ENCODE measurements around the gene HEXIM1. TPM values are rescaled to one million over a fixed set of nuclear protein-coding genes. Genes with fewer than 3 reads are reported as not detected.

HEXIM1 gene
- total RNA-seq, 1 donor from 2014 or later, result 67.9 TPM

DNA sequence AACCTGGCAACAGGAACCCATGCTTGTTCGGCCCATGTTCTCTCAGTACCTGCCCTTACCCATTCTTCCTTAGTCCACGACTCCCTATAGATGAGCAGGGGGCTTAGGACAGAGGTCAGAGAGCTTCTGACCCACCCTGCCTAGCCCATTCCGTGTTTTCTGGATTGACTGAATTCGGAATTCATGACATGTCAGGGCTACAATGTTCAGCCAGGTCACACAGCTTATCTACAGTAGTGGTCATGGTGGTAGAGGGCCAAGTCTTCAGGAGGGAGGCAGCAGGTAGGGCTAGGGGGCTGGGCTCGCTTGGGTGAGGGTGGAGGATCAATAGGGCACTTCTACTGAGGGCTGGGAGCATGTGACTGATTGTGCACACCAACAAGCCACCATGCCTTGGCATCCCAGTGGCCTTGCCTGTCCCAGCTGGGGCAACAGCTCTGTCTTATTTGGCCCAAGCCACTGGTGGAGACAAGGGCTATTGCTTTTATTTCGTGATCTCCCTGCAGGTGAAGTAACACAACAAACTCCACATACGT lies 16.5 kb downstream of the HEXIM1 start:
- no peak for DNase-seq (ENCODE audit: low spot score)
- no peaks in the 10 kb centered on the region for H3K9me3 Mint-ChIP-seq
- no peaks in the 10 kb centered on the region for H3K27me3 Mint-ChIP-seq (ENCODE audit: insufficient read depth)
- no peak overlapping the region for H3K4me3 Mint-ChIP-seq
- H3K27ac Mint-ChIP-seq, result peak overlapping the region; percentile 4
- H3K36me3 Mint-ChIP-seq (ENCODE audit: low read depth), result peaks cover 4% of the 10 kb centered on the region
- H3K4me1 Mint-ChIP-seq (ENCODE audit: low read depth), result peaks cover 19% of the 10 kb centered on the region
- intact Hi-C loops (cut with micrococcal nuclease), result no loop called here

GRCh38 chr17:45168991-45169752 lies 20.9 kb downstream of the HEXIM1 start:
- Mint-ChIP-seq H3K27ac (no peak overlapping the region), H3K4me3 (no peak overlapping the region)
- intact Hi-C loops (cut with micrococcal nuclease), result no loop called here

DNA sequence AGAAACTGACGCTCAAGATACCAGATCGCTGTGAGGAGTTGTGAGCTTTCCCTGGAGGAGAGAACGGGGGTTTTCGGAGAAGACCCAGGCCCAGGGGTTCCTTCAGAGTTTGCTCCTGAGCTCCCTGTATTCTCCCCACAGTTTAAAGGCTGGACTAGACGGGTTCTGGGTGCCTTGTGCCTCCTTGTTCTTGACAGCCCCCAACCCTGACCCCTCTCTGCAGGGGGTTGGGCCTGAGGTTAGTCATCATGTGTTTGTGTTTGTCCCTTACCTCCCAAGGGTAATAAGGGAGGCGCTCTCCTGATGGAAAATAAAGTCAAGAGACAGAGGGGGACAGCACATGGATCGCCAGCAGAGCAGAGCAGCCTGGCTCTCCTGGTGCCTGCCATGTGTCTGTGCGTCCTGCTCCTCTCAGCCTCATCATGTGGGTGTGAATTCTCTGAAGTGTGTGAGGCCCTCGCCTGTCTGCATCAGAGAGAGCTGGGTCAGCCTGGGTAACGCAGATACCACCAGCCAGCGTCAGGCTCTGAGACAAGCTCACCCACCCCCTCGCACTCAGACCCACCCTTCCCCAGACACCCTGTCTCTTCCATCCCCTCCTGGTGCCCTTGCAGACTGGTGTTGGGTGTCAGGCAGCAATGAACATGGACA lies 22.1 kb downstream of the HEXIM1 start:
- H3K27ac Mint-ChIP-seq, result peak overlapping the region; percentile 63
- H3K9me3 Mint-ChIP-seq, result no peaks in the 10 kb centered on the region

More at GRCh38 chr17:45168991-45169752, 20.9 kb downstream of the HEXIM1 start:
- H3K9me3 Mint-ChIP-seq, result no peaks in the 10 kb centered on the region
- DNase-seq (ENCODE audit: low spot score), result no peak
- peaks cover 28% of the 10 kb centered on the region for H3K4me1 Mint-ChIP-seq (ENCODE audit: low read depth)
- H3K27me3 Mint-ChIP-seq (ENCODE audit: insufficient read depth), result no peaks in the 10 kb centered on the region
- H3K36me3 Mint-ChIP-seq (ENCODE audit: low read depth), result no peaks in the 10 kb centered on the region

GRCh38 chr17:45170931-45171337 lies 22.7 kb downstream of the HEXIM1 start:
- intact Hi-C loops (cut with micrococcal nuclease), result no loop called here
- peak overlapping the region; percentile 63 for H3K27ac Mint-ChIP-seq
- DNase-seq (ENCODE audit: low spot score), result no peak
- H3K27me3 Mint-ChIP-seq (ENCODE audit: insufficient read depth), result no peaks in the 10 kb centered on the region
- H3K36me3 Mint-ChIP-seq (ENCODE audit: low read depth), result no peaks in the 10 kb centered on the region
- H3K9me3 Mint-ChIP-seq, result no peaks in the 10 kb centered on the region
- H3K4me1 Mint-ChIP-seq (ENCODE audit: low read depth), result peaks cover 22% of the 10 kb centered on the region
- no peak overlapping the region for H3K4me3 Mint-ChIP-seq

More for the DNA sequence above, 22.1 kb downstream of the HEXIM1 start:
- intact Hi-C loops (cut with micrococcal nuclease), result no loop called here
- H3K36me3 Mint-ChIP-seq (ENCODE audit: low read depth), result no peaks in the 10 kb centered on the region
- no peaks in the 10 kb centered on the region for H3K27me3 Mint-ChIP-seq (ENCODE audit: insufficient read depth)
- no peak overlapping the region for H3K4me3 Mint-ChIP-seq
- no peak for DNase-seq (ENCODE audit: low spot score)
- peaks cover 23% of the 10 kb centered on the region for H3K4me1 Mint-ChIP-seq (ENCODE audit: low read depth)

- Mint-ChIP-seq H3K36me3 (ENCODE audit: low read depth) (no peaks in the 10 kb centered on the region), H3K4me3 (no peak overlapping the region), H3K9me3 (no peaks in the 10 kb centered on the region), H3K4me1 (ENCODE audit: low read depth) (peaks cover 22% of the 10 kb centered on the region), H3K27me3 (ENCODE audit: insufficient read depth) (no peaks in the 10 kb centered on the region), H3K27ac (peak overlapping the region; percentile 68)
- DNase-seq (ENCODE audit: low spot score), result no peak
- intact Hi-C loops (cut with micrococcal nuclease), result loop anchor here (1.0 kb wide), 1 partner anchor 10 kb away; the partner anchor contains the start of gene HEXIM2
Observed at GRCh38 chr17:45171338-45172231, 23.3 kb downstream of the HEXIM1 start.

DNA sequence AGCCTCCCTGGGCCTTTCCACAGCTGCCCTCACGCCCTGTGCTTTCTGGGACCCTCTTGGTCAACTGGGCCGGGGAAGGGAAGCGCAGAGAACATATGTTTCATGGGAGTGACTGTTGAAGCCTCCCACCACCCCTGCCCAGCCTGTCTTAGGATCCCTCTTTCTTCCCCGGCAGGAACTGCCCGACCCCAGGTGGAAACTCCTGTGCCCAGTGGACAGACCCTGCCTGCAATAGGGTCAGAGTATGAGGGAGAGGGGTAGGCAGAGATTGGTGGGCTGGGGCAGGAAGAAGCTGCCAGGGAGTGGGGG lies 23.9 kb downstream of the HEXIM1 start:
- H3K27me3 Mint-ChIP-seq (ENCODE audit: insufficient read depth), result no peaks in the 10 kb centered on the region
- no peaks in the 10 kb centered on the region for H3K36me3 Mint-ChIP-seq (ENCODE audit: low read depth)
- H3K4me1 Mint-ChIP-seq (ENCODE audit: low read depth), result peaks cover 22% of the 10 kb centered on the region
- no peaks in the 10 kb centered on the region for H3K9me3 Mint-ChIP-seq
- no peak for DNase-seq (ENCODE audit: low spot score)
- no peak overlapping the region for H3K4me3 Mint-ChIP-seq
- intact Hi-C loops (cut with micrococcal nuclease), result loop anchor here (1.0 kb wide), 1 partner anchor 11 kb away; the partner anchor contains the start of gene HEXIM2
- peak overlapping the region; percentile 18 for H3K27ac Mint-ChIP-seq

GRCh38 chr17:45172541-45173286 lies 24.4 kb downstream of the HEXIM1 start:
- peak; percentile 28 for DNase-seq (ENCODE audit: low spot score)
- Mint-ChIP-seq H3K4me1 (ENCODE audit: low read depth) (peaks cover 22% of the 10 kb centered on the region), H3K9me3 (no peaks in the 10 kb centered on the region), H3K4me3 (peak overlapping the region; percentile 75), H3K27ac (peak overlapping the region; percentile 94), H3K36me3 (ENCODE audit: low read depth) (no peaks in the 10 kb centered on the region), H3K27me3 (ENCODE audit: insufficient read depth) (no peaks in the 10 kb centered on the region)
- intact Hi-C loops (cut with micrococcal nuclease), result loop anchor here (1.0 kb wide), 2 partner anchors 11 to 22 kb away; partner anchors contain the start of gene HEXIM2

DNA sequence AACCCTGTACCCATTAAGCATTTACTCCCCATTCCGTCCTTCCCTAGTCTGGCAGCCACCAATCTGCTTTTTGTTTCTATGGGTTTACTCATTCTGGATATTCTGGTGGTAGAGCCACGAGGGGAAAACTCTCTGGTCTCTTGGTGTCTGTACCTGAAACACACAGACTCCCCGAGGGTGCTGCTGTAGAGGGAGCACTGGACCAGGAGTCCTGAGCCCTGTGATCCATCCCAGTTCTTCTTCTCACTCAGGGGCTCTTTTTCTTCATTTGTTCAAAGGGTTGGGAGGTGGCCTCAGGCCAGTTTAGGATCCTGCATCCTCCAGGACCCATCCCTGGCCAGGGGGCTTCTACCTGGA lies 27.5 kb downstream of the HEXIM1 start:
- Mint-ChIP-seq H3K9me3 (no peaks in the 10 kb centered on the region), H3K4me3 (no peak overlapping the region), H3K27me3 (ENCODE audit: insufficient read depth) (peaks cover 1% of the 10 kb centered on the region), H3K36me3 (ENCODE audit: low read depth) (no peaks in the 10 kb centered on the region), H3K27ac (no peak overlapping the region), H3K4me1 (ENCODE audit: low read depth) (peaks cover 18% of the 10 kb centered on the region)
- intact Hi-C loops (cut with micrococcal nuclease), result no loop called here
- no peak for DNase-seq (ENCODE audit: low spot score)

GRCh38 chr17:45177563-45177962 lies 29.3 kb downstream of the HEXIM1 start:
- Mint-ChIP-seq H3K4me1 (ENCODE audit: low read depth) (peaks cover 7% of the 10 kb centered on the region), H3K27me3 (ENCODE audit: insufficient read depth) (peaks cover 1% of the 10 kb centered on the region), H3K27ac (no peak overlapping the region), H3K9me3 (no peaks in the 10 kb centered on the region), H3K4me3 (no peak overlapping the region), H3K36me3 (ENCODE audit: low read depth) (no peaks in the 10 kb centered on the region)
- intact Hi-C loops (cut with micrococcal nuclease), result no loop called here
- no peak for DNase-seq (ENCODE audit: low spot score)

GRCh38 chr17:45184144-45184543 lies 35.9 kb downstream of the HEXIM1 start:
- H3K4me1 Mint-ChIP-seq (ENCODE audit: low read depth), result no peaks in the 10 kb centered on the region
- no peaks in the 10 kb centered on the region for H3K36me3 Mint-ChIP-seq (ENCODE audit: low read depth)
- no peaks in the 10 kb centered on the region for H3K9me3 Mint-ChIP-seq
- DNase-seq (ENCODE audit: low spot score), result no peak
- no peak overlapping the region for H3K4me3 Mint-ChIP-seq
- intact Hi-C loops (cut with micrococcal nuclease), result no loop called here
- H3K27ac Mint-ChIP-seq, result no peak overlapping the region
- H3K27me3 Mint-ChIP-seq (ENCODE audit: insufficient read depth), result peaks cover 11% of the 10 kb centered on the region

- no peaks in the 10 kb centered on the region for H3K36me3 Mint-ChIP-seq (ENCODE audit: low read depth)
- peaks cover 12% of the 10 kb centered on the region for H3K27me3 Mint-ChIP-seq (ENCODE audit: insufficient read depth)
- DNase-seq (ENCODE audit: low spot score), result no peak
- H3K4me1 Mint-ChIP-seq (ENCODE audit: low read depth), result no peaks in the 10 kb centered on the region
- no peaks in the 10 kb centered on the region for H3K9me3 Mint-ChIP-seq
- no peak overlapping the region for H3K27ac Mint-ChIP-seq
- intact Hi-C loops (cut with micrococcal nuclease), result no loop called here
- no peak overlapping the region for H3K4me3 Mint-ChIP-seq
Observed at GRCh38 chr17:45186801-45187354, 38.6 kb downstream of the HEXIM1 start.

DNA sequence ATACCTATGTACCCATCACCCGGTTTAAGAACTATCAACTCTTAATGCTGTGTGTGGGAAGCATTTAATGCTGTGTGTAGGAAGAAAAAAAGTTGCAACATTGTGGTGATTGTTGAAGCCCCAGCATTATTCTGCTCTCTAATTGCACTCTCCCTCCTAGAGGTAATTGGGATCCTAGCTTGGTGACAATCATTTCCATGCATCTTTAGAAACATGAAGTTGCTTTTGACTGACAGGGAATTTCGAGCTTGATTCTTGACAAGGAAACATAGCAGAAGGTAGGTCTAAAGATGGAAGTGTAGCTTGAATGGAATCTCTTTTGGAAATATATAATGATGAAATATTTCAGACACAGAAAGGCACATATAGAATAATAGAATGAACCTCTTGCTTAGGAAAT lies 40.7 kb downstream of the HEXIM1 start:
- no peaks in the 10 kb centered on the region for H3K36me3 Mint-ChIP-seq (ENCODE audit: low read depth)
- no peak overlapping the region for H3K4me3 Mint-ChIP-seq
- H3K27ac Mint-ChIP-seq, result no peak overlapping the region
- intact Hi-C loops (cut with micrococcal nuclease), result no loop called here
- H3K9me3 Mint-ChIP-seq, result no peaks in the 10 kb centered on the region
- DNase-seq (ENCODE audit: low spot score), result no peak
- H3K4me1 Mint-ChIP-seq (ENCODE audit: low read depth), result no peaks in the 10 kb centered on the region
- H3K27me3 Mint-ChIP-seq (ENCODE audit: insufficient read depth), result peaks cover 10% of the 10 kb centered on the region
